KBM-7 (cell line): ENCODE results near the gene TANGO2.

ENCODE experiments used
- DNase-seq: peaks from one replicate; pipeline ENCODE4 v3.0.0-alpha.2; 2015
- in situ Hi-C: fragments of 300-500 bp; cut with MboI; formaldehyde crosslinking; loops from 2 replicates; pipeline ENCODE4 v1.14.3; 2020; ENCODE audit warnings: low sequenced_read_pairs, low pct_unique_long_range_greater_than_20kb, mixed read lengths

TANGO2 gene

GRCh38 chr22:20032407-20032991 is 11.6 kb downstream of the TANGO2 start:
- in situ Hi-C loops, result no loop called here
- no peak for DNase-seq

DNA sequence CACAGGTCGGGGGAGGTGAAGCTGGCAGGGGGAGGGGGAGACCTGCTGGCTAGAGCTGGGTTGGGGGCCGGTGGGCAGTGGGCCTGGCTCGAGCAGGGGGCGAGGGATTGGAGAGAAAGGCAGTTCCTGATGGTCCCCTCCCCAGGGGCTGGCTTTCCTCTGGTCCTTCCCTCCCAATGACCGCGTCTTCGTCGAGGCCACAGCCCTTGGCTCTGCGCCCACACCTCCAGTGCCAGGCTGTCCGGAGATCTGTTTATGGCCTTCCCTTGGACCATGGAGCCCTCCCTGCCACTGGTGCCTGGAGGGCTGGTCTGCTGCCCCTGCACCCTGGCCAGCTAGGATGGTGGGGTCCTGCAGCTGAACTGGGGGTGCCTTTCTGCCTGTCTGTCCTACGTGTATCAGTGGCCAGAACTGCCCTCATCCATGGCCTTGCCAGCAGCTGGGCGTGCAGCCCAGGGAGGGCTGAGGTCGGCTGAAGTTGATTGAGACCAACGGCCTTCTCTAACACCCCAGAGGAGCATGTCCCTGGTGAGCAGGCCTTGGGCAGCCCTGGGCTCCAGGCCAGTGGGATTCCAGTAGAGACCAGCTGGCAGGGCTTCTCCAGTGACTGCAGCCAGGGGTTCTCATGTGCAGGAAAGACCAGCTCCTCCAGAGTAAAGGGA is 12.3 kb downstream of the TANGO2 start:
- no peak for DNase-seq
- in situ Hi-C loops, result no loop called here

- in situ Hi-C loops, result no loop called here
- DNase-seq, result no peak
Observed at GRCh38 chr22:20034143-20034542, 13.2 kb downstream of the TANGO2 start.

DNA sequence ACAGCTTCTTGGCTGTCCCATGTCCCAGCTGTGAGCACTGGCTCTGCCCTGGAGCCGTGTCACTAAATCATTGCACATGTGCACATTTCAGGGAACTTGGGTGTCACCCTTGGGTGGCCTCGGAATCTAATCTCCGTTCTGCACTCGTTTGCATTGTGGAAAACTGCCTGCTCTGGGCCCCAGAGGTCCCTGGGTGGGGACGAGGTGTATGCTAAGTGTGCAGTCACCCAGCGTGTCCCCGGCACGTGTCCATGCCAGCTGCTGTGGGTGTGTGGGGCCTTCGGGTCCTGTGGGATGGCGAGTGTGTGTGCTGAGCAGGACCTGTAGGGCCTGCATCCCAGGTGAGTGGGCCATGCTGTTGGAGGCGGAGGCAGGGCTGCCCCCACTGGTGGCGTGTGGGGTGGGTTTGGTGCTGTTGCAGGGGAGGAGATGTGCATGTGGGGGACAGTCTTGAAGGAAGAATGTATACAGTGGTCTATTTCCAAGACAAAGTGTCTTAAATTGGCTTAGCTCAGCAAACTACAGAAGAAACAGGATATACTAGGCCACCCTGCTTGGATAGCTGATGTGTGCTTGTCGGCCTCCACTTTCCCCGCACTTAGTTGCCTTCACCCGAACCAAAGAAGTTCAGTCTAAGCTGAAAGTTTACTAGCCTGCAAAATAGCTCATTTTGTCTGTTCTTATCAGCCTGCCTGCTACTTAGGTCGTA is 14.6 kb downstream of the TANGO2 start:
- in situ Hi-C loops, result no loop called here

GRCh38 chr22:20036084-20036482 is 15.2 kb downstream of the TANGO2 start:
- in situ Hi-C loops, result no loop called here
- no peak for DNase-seq

More for the DNA sequence above, 14.6 kb downstream of the TANGO2 start:
- no peak for DNase-seq

GRCh38 chr22:20036535-20037392 is 15.9 kb downstream of the TANGO2 start:
- no peak for DNase-seq
- in situ Hi-C loops, result no loop called here

DNA sequence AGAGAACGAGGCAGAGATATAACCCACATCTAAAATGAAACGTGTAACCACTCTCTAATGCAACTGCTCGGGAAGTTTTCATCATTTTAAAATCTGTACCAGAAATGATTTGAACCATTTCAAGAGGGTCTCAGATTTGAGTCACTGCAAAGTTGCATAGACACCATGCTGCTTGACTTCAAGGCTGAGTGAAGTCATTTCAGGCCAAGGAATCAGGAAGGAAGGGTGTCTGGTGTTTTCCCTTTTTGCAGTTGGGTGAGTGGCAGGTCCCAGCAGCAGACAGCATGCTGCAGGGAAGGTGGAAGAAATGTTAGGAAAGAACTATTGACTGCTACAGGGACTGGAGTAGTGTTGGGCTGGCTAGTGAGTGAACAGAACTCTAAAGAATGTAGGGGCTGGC is 16.5 kb downstream of the TANGO2 start:
- in situ Hi-C loops, result no loop called here
- no peak for DNase-seq

GRCh38 chr22:20038574-20038973 is 17.7 kb downstream of the TANGO2 start:
- DNase-seq, result no peak
- in situ Hi-C loops, result no loop called here

DNA sequence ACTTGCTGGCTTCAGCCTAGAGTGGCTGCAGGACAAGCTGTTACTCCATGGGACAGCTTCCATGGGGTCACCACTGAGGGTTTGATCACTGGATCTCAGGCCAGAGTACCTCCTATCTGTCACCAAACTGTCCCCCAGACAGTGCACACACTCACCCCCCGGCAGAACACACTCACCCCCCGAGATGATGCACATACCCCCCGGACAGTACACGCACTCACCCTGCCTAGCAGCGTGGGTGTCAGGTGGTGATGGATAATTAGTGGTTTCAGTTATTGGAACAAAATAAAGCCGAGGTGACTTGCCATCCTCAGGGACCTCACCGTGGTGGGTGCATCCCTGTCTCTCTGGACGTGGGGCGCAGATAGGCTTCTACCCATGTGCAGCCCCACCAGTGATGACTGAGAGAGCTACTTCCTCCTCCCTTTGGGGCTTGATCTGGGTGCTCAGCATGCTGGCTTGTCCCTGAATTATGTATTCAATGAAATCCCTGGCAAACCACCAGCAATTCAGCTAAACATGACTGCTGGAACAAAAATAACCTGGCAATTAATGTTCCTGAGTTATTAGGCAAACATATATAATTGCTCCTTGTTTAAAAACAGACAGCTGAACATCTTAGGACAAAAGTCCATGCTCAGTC is 18.9 kb downstream of the TANGO2 start:
- in situ Hi-C loops, result no loop called here
- no peak for DNase-seq

DNA sequence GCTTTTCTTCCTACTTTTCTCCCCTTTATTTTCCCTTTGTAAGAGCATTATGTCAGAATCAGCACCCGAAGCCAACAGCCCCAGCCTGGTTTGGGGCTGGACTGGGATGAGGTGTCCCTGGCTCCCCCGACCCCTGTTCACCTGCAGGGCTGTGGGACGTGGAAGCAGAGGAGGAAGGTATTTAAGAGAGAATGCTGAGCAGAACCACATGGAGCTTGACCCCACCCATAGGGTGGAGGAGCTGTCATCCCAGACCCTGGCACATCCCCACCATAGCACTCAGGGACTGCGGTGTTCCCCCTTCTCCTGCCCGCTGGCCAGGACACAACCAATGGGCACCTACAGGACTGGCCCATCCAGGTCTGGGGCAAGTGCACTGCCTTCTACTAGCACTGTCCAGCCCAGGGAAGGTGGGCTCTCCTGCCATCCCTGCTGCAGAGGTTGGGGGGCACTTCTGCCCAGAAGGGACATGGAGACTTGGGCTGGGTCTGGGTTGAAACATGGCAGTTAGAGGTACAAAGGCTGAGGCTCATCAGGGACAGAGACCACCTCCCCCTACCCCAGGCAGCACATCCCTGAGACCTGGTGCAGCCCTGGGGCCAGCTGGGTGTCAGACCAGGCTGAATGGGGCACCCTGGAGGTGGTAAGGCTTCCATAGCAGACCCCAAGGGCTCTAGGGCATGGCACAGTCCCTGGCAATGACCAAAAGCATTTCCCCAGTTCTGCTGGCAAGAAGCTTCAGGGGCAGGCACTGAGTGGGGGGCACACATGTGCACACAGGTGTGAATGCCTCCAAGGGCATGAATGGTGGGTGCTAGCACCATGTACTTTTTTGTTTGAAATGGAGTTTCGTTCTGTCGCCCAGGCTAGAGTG is 19.7 kb downstream of the TANGO2 start:
- in situ Hi-C loops, result no loop called here
- DNase-seq, result no peak

- in situ Hi-C loops, result no loop called here
- no peak for DNase-seq
Observed at GRCh38 chr22:20043057-20043996, 22.4 kb downstream of the TANGO2 start.

- in situ Hi-C loops, result no loop called here
- no peak for DNase-seq
Observed at GRCh38 chr22:20043997-20044342, 23.1 kb downstream of the TANGO2 start.

- no peak for DNase-seq
- in situ Hi-C loops, result no loop called here
Observed at GRCh38 chr22:20044495-20045151, 23.7 kb downstream of the TANGO2 start.

GRCh38 chr22:20046730-20047129 is 25.8 kb downstream of the TANGO2 start:
- in situ Hi-C loops, result no loop called here
- no peak for DNase-seq

GRCh38 chr22:20051927-20052308 is 31.0 kb downstream of the TANGO2 start:
- in situ Hi-C loops, result loop anchor here (10.0 kb wide), 1 partner anchor 57 kb away; no protein-coding TSS in a partner anchor
- no peak for DNase-seq

DNA sequence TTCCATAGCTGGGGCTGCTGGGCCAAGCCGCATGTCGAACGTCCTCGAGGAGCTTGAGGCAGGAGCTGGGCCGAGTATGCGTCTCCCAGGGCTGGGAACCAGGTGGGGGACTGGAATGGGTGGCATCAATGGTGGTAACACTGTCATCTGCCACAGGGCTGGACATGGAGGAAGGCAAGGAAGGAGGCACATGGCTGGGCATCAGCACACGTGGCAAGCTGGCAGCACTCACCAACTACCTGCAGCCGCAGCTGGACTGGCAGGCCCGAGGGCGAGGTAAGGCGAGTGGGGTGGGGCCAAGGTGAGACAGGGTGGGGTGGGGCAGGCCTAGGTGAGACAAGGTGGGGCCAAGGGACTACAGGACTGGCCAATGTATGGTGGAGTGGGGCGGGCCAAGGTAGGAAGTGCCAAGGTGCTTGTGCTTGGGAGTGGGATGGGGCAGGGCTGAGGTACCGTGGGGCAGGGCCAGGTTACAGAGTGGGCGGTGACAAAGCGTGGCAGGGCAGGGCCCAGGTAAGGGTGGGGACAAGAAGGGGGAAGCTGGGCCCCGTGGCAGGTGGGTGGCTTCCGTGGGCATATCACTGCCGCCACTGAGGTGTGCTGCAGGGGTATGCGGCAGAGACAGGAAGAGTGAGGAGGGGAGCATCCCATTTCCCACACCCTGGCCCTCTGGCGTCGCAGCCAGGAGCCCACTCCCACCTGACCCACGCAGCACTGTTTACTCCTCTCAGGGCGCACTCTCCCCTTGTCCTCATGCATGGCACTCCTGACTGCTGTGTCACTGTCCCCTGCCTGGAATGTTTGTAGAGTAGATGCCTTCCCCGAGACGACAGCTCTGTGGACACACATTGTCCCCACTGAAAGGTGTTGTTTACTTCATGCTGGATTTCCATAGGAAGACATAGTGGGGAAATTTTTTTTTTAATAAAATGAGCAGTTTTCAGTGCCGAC is 31.7 kb downstream of the TANGO2 start:
- in situ Hi-C loops, result loop anchor here (10.0 kb wide), 1 partner anchor 58 kb away; no protein-coding TSS in a partner anchor

More for the DNA sequence above, 31.7 kb downstream of the TANGO2 start:
- DNase-seq, result no peak
